Coronary artery (tissue), 2 donors: ENCODE results near the gene MICU2.

ENCODE experiments used
- DNase-seq: peaks from one replicate; pipeline ENCODE4 v3.0.0-alpha.2; 2017; ENCODE audit warnings: low spot score
- H3K27ac ChIP-seq, 2 donors: fragments of 200-600 bp; sonication (generic); one replicate each; pipeline ENCODE4 v1.5.1; 2016 to 2019
- H3K4me3 ChIP-seq: fragments of 200-600 bp; sonication (generic); 2 replicates; pipeline ENCODE4 v1.5.1; 2016; ENCODE audit warnings: mild to moderate bottlenecking, moderate library complexity
- TF ChIP-seq, protein P1 (sequence below): fragments of 200-600 bp; sonication (generic); IDR thresholded peaks from one replicate; pipeline ENCODE4 v1.5.1; 2019; ENCODE audit warnings: antibody characterized with exemption

The MICU2 gene

DNA sequence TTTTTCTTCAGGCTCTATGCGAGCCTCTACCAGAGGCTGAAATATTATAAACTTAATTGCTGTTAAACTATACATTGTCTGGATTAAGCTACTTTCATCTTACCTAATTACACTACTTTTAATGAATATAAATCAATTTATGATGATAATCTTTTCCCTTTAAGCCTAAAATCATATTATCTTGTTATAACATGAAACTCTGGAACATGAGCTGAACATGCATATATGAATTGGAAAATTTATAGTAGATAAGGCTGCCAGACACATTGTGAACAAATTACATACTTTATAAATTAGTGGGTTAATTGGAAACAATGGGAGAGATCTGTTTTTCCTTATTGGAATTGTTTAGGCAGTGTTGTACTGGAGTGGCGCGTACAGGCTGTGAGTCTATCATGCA, 99.6 kb downstream of the MICU2 start:
- DNase-seq = no peak
- Histone ChIP-seq H3K4me3 (no peak overlapping the region), H3K27ac (no peak overlapping the region)
- TF ChIP-seq, protein P1, sequence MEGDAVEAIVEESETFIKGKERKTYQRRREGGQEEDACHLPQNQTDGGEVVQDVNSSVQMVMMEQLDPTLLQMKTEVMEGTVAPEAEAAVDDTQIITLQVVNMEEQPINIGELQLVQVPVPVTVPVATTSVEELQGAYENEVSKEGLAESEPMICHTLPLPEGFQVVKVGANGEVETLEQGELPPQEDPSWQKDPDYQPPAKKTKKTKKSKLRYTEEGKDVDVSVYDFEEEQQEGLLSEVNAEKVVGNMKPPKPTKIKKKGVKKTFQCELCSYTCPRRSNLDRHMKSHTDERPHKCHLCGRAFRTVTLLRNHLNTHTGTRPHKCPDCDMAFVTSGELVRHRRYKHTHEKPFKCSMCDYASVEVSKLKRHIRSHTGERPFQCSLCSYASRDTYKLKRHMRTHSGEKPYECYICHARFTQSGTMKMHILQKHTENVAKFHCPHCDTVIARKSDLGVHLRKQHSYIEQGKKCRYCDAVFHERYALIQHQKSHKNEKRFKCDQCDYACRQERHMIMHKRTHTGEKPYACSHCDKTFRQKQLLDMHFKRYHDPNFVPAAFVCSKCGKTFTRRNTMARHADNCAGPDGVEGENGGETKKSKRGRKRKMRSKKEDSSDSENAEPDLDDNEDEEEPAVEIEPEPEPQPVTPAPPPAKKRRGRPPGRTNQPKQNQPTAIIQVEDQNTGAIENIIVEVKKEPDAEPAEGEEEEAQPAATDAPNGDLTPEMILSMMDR = no peak

DNA sequence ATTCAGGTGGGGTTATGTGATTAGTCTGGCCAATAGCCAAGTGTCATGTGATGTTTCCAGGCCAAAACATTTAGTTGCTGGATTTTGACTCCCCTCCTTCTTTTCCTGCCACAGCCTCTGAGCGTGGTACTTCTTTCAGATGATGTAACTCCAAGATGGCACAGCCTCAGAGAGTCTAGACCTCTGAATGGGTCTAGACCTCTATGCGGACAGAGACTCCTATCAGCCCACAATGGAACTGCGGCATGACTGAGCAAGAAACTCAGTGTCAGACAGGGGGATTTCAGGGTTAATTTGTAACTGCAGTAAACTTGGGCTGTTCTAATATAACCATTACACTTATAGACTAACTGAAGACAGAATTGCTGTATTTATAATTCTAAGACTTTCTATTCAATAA, 102.3 kb downstream of the MICU2 start:
- no peak for DNase-seq

DNA sequence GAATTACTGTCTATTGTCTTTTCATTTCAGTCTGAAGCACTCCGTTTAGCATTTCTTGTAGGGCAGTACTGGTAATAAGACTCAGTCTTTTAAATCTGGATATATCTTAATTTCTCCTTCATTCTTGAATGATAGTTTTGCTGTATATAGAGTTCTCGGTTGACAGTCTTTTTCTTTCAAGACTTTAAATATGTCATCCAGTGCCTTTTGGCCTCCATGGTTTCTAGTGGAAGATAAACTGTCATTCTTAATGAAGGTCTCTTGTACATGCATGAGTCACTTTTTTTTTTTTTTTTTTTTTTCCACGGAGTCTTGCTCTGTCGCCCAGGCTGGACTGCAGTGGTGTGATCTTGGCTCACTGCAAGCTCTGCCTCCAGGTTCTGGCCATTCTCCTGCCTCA, 117.6 kb downstream of the MICU2 start:
- Histone ChIP-seq H3K27ac (no peak overlapping the region), H3K4me3 (no peak overlapping the region)
- DNase-seq = no peak
- TF ChIP-seq, protein P1 = no peak

More for the DNA sequence above, 102.3 kb downstream of the MICU2 start:
- TF ChIP-seq, protein P1 = no peak
- Histone ChIP-seq H3K27ac (no peak overlapping the region), H3K4me3 (no peak overlapping the region)

DNA sequence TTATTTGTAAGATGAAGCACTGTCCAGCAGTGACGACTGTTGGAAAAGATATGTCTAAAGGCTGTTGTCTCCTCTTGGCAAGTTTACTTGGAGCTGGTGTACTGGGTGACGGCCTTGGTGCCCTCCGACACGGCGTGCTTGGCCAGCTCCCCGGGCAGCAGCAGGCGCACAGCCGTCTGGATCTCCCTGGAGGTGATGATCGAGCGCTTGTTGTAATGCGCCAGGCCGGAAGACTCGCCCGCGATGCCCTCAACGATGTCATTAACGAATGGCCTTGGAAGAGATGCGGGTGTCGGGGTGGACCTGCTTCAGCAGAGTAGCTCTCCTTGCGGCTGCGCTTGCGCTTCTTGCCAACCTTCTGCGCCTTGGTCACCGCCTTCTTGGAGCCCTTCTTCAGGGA, 120.2 kb downstream of the MICU2 start:
- no peak for DNase-seq
- Histone ChIP-seq H3K27ac (no peak overlapping the region), H3K4me3 (no peak overlapping the region)
- TF ChIP-seq, protein P1 = no peak

DNA sequence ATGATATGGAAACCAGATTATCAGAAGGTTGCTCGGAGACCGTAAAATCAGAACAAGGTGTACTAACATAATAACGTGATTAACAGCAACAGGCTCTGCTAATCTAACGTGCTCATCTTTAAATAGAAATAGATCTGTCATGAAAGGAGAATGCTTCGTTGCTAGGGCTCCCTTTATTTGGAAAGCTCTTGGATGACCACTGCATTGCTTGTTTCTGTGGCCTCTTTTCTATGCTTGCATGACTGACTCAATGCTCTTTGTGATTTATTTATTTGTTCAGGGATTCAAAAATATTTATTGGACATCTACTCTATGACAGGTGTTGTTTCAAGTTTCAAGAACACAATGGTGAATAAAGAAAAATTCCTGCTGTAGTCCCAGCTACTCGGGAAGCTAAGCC, 122.6 kb downstream of the MICU2 start:
- Histone ChIP-seq H3K27ac (no peak overlapping the region), H3K4me3 (no peak overlapping the region)
- TF ChIP-seq, protein P1 = no peak
- no peak for DNase-seq

DNA sequence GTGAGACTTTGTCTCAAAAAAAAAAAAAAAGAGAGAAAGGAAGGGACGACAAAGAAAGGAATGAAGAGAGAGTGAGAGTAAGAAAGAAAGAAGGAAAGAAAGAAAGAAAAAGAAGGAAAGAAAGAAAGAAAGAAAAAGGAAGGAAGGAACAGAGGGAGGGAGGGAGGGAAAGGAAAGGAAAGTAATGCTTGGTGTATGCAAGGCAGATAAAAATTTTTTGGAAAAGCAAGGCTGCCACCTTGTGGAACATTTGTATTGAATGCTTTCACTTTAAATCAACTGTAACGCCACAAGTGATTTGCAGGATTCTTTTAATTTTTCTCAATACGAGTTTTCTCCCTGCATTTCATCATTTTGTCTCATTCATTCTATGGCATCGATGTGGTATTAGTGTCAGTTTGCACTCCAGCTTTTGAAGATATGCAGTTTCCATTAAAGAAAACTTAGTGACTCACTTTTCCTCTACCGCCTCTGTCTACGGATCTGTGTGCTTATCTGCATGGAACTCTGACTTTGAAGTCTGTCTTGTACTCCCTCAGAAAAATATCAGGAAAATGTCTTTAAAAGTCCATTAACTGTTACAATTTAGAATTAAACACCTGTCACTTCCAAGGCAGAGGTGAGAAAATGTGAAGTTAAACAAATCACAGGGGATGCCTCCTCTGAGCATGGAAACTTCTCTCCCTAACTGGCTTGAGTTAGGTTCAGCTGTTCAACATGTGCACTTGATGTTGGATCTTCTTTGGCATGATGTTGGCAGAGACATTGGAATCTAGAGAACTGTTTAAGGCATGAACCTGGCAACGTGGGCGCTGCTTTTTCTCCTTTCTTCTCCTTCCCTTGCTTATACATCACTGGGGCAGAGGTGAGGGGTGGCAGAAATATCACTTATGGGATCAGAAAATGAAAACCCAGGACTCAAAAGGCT, 124.8 kb downstream of the MICU2 start:
- peak overlapping the region; percentile 40 for H3K4me3 ChIP-seq
- no peak overlapping the region for H3K27ac ChIP-seq
- TF ChIP-seq, protein P1 = peak; percentile 49
- DNase-seq = no peak

DNA sequence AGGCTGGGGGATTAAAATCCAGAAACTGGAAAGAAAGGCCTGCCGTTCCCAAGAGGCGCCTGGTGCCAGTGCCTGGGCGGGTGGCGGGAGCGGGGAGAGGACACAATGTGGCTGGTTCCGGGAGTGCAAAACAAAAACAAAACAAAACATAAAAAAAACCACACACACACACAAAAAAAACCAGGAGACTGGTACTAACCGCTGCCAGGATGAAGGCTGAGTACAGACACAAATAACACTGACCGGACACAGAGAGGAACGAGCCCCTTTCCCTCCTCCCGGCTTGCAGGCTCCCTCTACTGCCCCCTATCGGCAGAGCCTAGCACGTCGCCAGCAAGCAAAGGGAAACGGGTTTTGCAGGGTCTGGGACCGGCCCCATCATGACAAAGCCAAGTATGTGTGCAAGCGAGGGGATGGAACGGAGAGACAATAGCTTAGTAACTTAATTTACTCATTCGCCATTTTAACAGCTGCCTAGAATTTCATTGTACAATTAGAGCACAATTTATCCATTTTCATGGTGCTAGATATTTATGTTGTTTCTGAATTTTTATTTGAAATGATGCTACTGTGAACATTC, 127.0 kb downstream of the MICU2 start:
- Histone ChIP-seq H3K27ac (no peak overlapping the region), H3K4me3 (peak overlapping the region; percentile 51)
- peak; percentile 87 for DNase-seq
- TF ChIP-seq, protein P1 = peak; percentile 90
